Measurements from ENCODE around the gene CCR1. TPM values are rescaled to one million over a fixed set of nuclear protein-coding genes. Genes with fewer than 3 reads are reported as not detected.

Gene CCR1
- polyA plus RNA-seq, 1 donor from 2014 or later, result not detected

DNA sequence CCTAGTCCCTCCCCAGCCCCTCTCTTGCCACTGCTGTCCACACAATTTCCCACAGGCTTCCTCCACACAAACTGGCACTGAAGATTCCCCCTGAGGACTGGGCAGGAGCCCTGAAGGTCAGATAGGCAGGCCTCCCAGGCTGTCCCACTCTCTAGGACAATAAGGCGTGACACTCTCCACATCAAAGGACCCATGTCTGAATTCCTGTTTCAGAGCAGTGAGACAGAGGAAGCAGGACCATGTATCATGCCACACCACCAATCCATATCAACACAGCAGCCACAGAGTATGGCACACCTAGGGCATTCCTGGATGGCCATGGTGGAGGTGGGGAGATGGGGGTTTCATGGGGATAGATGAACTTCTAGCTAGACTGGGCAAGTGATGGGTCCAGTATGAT is 13.8 kb upstream of the CCR1 start:
- TF ChIP-seq EP300 (conservative IDR thresholded peaks at IDR 0.05; ENCODE audit: poor library complexity, severe bottlenecking) (no peak), RAD21 (conservative IDR thresholded peaks at IDR 0.05) (no peak), CTCF (IDR thresholded peaks at IDR 0.05; ENCODE audit: poor library complexity, severe bottlenecking) (no peak), MXI1 (conservative IDR thresholded peaks at IDR 0.05; ENCODE audit: poor library complexity, severe bottlenecking) (no peak), REST (IDR thresholded peaks at IDR 0.05; ENCODE audit: borderline replicate concordance) (no peak), EZH2 (IDR thresholded peaks at IDR 0.05; ENCODE audit: borderline replicate concordance, insufficient read depth, low read length, poor library complexity, severe bottlenecking) (no peak), POLR2AphosphoS5 (IDR thresholded peaks at IDR 0.05) (no peak), SMC3 (conservative IDR thresholded peaks at IDR 0.05; ENCODE audit: poor library complexity) (no peak), TAF1 (IDR thresholded peaks at IDR 0.05; ENCODE audit: low read depth) (no peak)
- H3K9me3 ChIP-seq (ENCODE audit: low read length), result no peaks in the 10 kb centered on the region
- H3K9ac ChIP-seq (ENCODE audit: low read length), result no peak overlapping the region
- no peaks in the 10 kb centered on the region for H4K20me1 ChIP-seq (ENCODE audit: insufficient read depth)
- no peaks in the 10 kb centered on the region for H3F3A ChIP-seq (ENCODE audit: insufficient read depth, low read length, poor library complexity, severe bottlenecking)
- H2AFZ ChIP-seq (ENCODE audit: low read depth, low read length), result no peak overlapping the region
- no peak overlapping the region for H3K27ac ChIP-seq (ENCODE audit: low read length)
- no peak overlapping the region for H3K4me3 ChIP-seq (ENCODE audit: low read length)
- no peaks in the 10 kb centered on the region for H3K36me3 ChIP-seq (ENCODE audit: insufficient read depth, low read length)
- H3K4me2 ChIP-seq (ENCODE audit: low read length), result no peak overlapping the region
- no peaks in the 10 kb centered on the region for H3K27me3 ChIP-seq (ENCODE audit: insufficient read depth, low read depth, low read length)
- no peaks in the 10 kb centered on the region for H3K9me2 ChIP-seq (ENCODE audit: insufficient read depth, low read length)
- no peaks in the 10 kb centered on the region for H3K79me2 ChIP-seq (replicated peaks; ENCODE audit: insufficient read depth, low read length)

DNA sequence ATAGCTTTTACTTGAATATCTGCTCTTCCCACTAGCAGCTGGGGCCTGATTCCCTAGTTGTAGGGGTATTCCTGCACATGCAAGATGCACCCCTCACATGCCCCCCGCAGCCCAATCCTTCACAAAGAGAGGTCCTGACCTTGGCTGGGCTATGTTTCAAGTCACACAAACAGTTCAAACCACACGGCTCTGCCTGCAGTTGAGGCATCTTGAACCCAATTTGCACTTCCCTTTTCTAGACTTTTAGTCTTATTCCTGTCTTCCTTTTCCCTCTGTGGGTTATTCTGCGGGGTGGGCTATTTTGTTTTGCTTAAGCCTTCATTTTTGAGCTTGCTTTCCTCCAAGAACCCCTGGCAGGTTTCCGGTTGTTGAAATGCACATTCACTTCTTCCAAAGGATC is 13.3 kb upstream of the CCR1 start:
- TF ChIP-seq MXI1 (conservative IDR thresholded peaks at IDR 0.05; ENCODE audit: poor library complexity, severe bottlenecking), result no peak
- TF ChIP-seq SMC3 (conservative IDR thresholded peaks at IDR 0.05; ENCODE audit: poor library complexity), result no peak
- TF ChIP-seq EP300 (conservative IDR thresholded peaks at IDR 0.05; ENCODE audit: poor library complexity, severe bottlenecking), result no peak
- TF ChIP-seq TAF1 (IDR thresholded peaks at IDR 0.05; ENCODE audit: low read depth), result no peak
- TF ChIP-seq CTCF (IDR thresholded peaks at IDR 0.05; ENCODE audit: poor library complexity, severe bottlenecking), result no peak
- Histone ChIP-seq H3K4me3 (ENCODE audit: low read length) (no peak overlapping the region), H3K9me2 (ENCODE audit: insufficient read depth, low read length) (no peaks in the 10 kb centered on the region), H4K20me1 (ENCODE audit: insufficient read depth) (no peaks in the 10 kb centered on the region), H3F3A (ENCODE audit: insufficient read depth, low read length, poor library complexity, severe bottlenecking) (no peaks in the 10 kb centered on the region), H3K27ac (ENCODE audit: low read length) (no peak overlapping the region), H3K9me3 (ENCODE audit: low read length) (no peaks in the 10 kb centered on the region), H3K79me2 (replicated peaks; ENCODE audit: insufficient read depth, low read length) (no peaks in the 10 kb centered on the region), H3K4me2 (ENCODE audit: low read length) (no peak overlapping the region), H3K9ac (ENCODE audit: low read length) (no peak overlapping the region), H3K36me3 (ENCODE audit: insufficient read depth, low read length) (no peaks in the 10 kb centered on the region), H2AFZ (ENCODE audit: low read depth, low read length) (no peak overlapping the region), H3K27me3 (ENCODE audit: insufficient read depth, low read depth, low read length) (no peaks in the 10 kb centered on the region)
